ENCODE measurements around the gene PTPRN2. TPM values are rescaled to one million over a fixed set of nuclear protein-coding genes. Genes with fewer than 3 reads are reported as not detected.
"Not testable (repeated sequence)": the region's sequence is repeated elsewhere in the genome, so short reads cannot be mapped to it uniquely, and the experiment has no call there.

PTPRN2 gene
- polyA plus RNA-seq, 3 donors from 2014 or later: 1.9 to 3.7 (median 2.2) TPM

- H3K4me3 Mint-ChIP-seq: no peak overlapping the region
- H3K36me3 Mint-ChIP-seq: no peaks in the 10 kb centered on the region
- H3K27ac Mint-ChIP-seq: no peak overlapping the region
- peaks cover 2 to 6% (median 3%) of the 10 kb centered on the region in 3 donors for H3K27me3 Mint-ChIP-seq (ENCODE audit: low read depth in 3 of 3)
- no peak for DNase-seq
- no peaks in the 10 kb centered on the region for H3K4me1 Mint-ChIP-seq
- H3K9me3 Mint-ChIP-seq: peaks cover 0 to 5% (median 0%) of the 10 kb centered on the region in 6 donors
These were observed 351.2 kb downstream of the PTPRN2 start for GRCh38 chr7:158236400-158236799.

GRCh38 chr7:158235862-158236261, 351.8 kb downstream of the PTPRN2 start:
- H3K27ac Mint-ChIP-seq: no peak overlapping the region
- H3K36me3 Mint-ChIP-seq: no peaks in the 10 kb centered on the region
- peaks cover 2 to 6% (median 3%) of the 10 kb centered on the region in 3 donors for H3K27me3 Mint-ChIP-seq (ENCODE audit: low read depth in 3 of 3)
- no peak for DNase-seq
- H3K4me3 Mint-ChIP-seq: no peak overlapping the region
- H3K9me3 Mint-ChIP-seq: peaks cover 0 to 7% (median under 1%) of the 10 kb centered on the region in 6 donors
- H3K4me1 Mint-ChIP-seq: no peaks in the 10 kb centered on the region

- H3K27me3 Mint-ChIP-seq (ENCODE audit: low read depth in 3 of 3): peaks cover 4 to 8% (median 4%) of the 10 kb centered on the region in 3 donors
- no peak overlapping the region for H3K27ac Mint-ChIP-seq
- no peak overlapping the region for H3K4me3 Mint-ChIP-seq
- peaks cover 4 to 22% (median 13%) of the 10 kb centered on the region in 6 donors for H3K9me3 Mint-ChIP-seq
- no peak for DNase-seq
- no peaks in the 10 kb centered on the region for H3K4me1 Mint-ChIP-seq
- H3K36me3 Mint-ChIP-seq: no peaks in the 10 kb centered on the region
These were observed 357.7 kb downstream of the PTPRN2 start for GRCh38 chr7:158229945-158230344.

GRCh38 chr7:158228986-158229385, 358.6 kb downstream of the PTPRN2 start:
- DNase-seq: no peak
- Mint-ChIP-seq H3K36me3 (no peaks in the 10 kb centered on the region), H3K4me3 (no peak overlapping the region), H3K27ac (no peak overlapping the region), H3K4me1 (no peaks in the 10 kb centered on the region), H3K9me3 (peaks cover 4 to 22% (median 12%) of the 10 kb centered on the region in 6 donors), H3K27me3 (ENCODE audit: low read depth in 3 of 3) (peaks cover 4 to 8% (median 4%) of the 10 kb centered on the region in 3 donors)

GRCh38 chr7:158228131-158228530, 359.5 kb downstream of the PTPRN2 start:
- Mint-ChIP-seq H3K4me3 (no peak overlapping the region), H3K9me3 (peaks cover 4 to 22% (median 11%) of the 10 kb centered on the region in 6 donors), H3K4me1 (no peaks in the 10 kb centered on the region), H3K27ac (no peak overlapping the region), H3K27me3 (ENCODE audit: low read depth in 3 of 3) (peaks cover 4 to 8% (median 4%) of the 10 kb centered on the region in 3 donors), H3K36me3 (no peaks in the 10 kb centered on the region)
- DNase-seq: no peak

GRCh38 chr7:158227258-158227984, 360.2 kb downstream of the PTPRN2 start:
- Mint-ChIP-seq H3K27me3 (ENCODE audit: low read depth in 3 of 3) (peaks cover 3 to 8% (median 4%) of the 10 kb centered on the region in 3 donors), H3K9me3 (peaks cover 4 to 22% (median 11%) of the 10 kb centered on the region in 6 donors)
- DNase-seq: no peak

GRCh38 chr7:158216198-158216597, 371.4 kb downstream of the PTPRN2 start:
- Mint-ChIP-seq H3K4me1 (no peaks in the 10 kb centered on the region), H3K4me3 (no peak overlapping the region), H3K27me3 (ENCODE audit: low read depth in 3 of 3) (peaks cover 0 to 5% (median 2%) of the 10 kb centered on the region in 3 donors), H3K27ac (no peak overlapping the region), H3K9me3 (peaks cover 4 to 29% (median 15%) of the 10 kb centered on the region in 6 donors), H3K36me3 (no peaks in the 10 kb centered on the region)
- no peak for DNase-seq

More at GRCh38 chr7:158227258-158227984, 360.2 kb downstream of the PTPRN2 start:
- H3K36me3 Mint-ChIP-seq: no peaks in the 10 kb centered on the region
- no peaks in the 10 kb centered on the region for H3K4me1 Mint-ChIP-seq
- H3K4me3 Mint-ChIP-seq: no peak overlapping the region
- no peak overlapping the region for H3K27ac Mint-ChIP-seq

- H3K4me1 Mint-ChIP-seq: no peaks in the 10 kb centered on the region
- no peak overlapping the region for H3K27ac Mint-ChIP-seq
- no peak for DNase-seq
- H3K9me3 Mint-ChIP-seq: peaks cover 2 to 17% (median 7%) of the 10 kb centered on the region in 6 donors
- peaks cover 0 to 2% (median 1%) of the 10 kb centered on the region in 3 donors for H3K27me3 Mint-ChIP-seq (ENCODE audit: low read depth in 3 of 3)
- H3K36me3 Mint-ChIP-seq: no peaks in the 10 kb centered on the region
- no peak overlapping the region for H3K4me3 Mint-ChIP-seq
These were observed 378.2 kb downstream of the PTPRN2 start for GRCh38 chr7:158209435-158209834.

GRCh38 chr7:158206341-158206740, 381.3 kb downstream of the PTPRN2 start:
- Mint-ChIP-seq H3K4me3 (no peak overlapping the region), H3K36me3 (no peaks in the 10 kb centered on the region), H3K27ac (no peak overlapping the region), H3K27me3 (ENCODE audit: low read depth in 3 of 3) (peaks cover 3 to 6% (median 5%) of the 10 kb centered on the region in 3 donors), H3K9me3 (peaks cover 0 to 23% (median 7%) of the 10 kb centered on the region in 6 donors), H3K4me1 (no peaks in the 10 kb centered on the region)
- DNase-seq: no peak

- peaks cover 0 to 19% (median 6%) of the 10 kb centered on the region in 6 donors for H3K9me3 Mint-ChIP-seq
- H3K4me3 Mint-ChIP-seq: no peak overlapping the region
- no peak for DNase-seq
- no peak overlapping the region for H3K27ac Mint-ChIP-seq
- no peaks in the 10 kb centered on the region for H3K4me1 Mint-ChIP-seq
- H3K27me3 Mint-ChIP-seq (ENCODE audit: low read depth in 3 of 3): peaks cover 3 to 6% (median 5%) of the 10 kb centered on the region in 3 donors
- no peaks in the 10 kb centered on the region for H3K36me3 Mint-ChIP-seq
These were observed 383.2 kb downstream of the PTPRN2 start for GRCh38 chr7:158204453-158204852.

- H3K36me3 Mint-ChIP-seq; H3K27me3 Mint-ChIP-seq (ENCODE audit: low read depth in 3 of 3); H3K27ac Mint-ChIP-seq; DNase-seq; H3K4me3 Mint-ChIP-seq; H3K4me1 Mint-ChIP-seq: not testable (repeated sequence)
- peaks cover 0 to 16% (median 3%) of the 10 kb centered on the region in 6 donors for H3K9me3 Mint-ChIP-seq
These were observed 383.7 kb downstream of the PTPRN2 start for GRCh38 chr7:158203948-158204347.

- H3K9me3 Mint-ChIP-seq: peaks cover 2 to 18% (median 11%) of the 10 kb centered on the region in 6 donors
- DNase-seq: no peak
- no peak overlapping the region for H3K4me3 Mint-ChIP-seq
- H3K36me3 Mint-ChIP-seq: peaks cover 0 to 4% (median 0%) of the 10 kb centered on the region in 3 donors
- H3K4me1 Mint-ChIP-seq: no peaks in the 10 kb centered on the region
- H3K27ac Mint-ChIP-seq: no peak overlapping the region
- H3K27me3 Mint-ChIP-seq (ENCODE audit: low read depth in 3 of 3): peaks cover 0 to 3% (median 0%) of the 10 kb centered on the region in 3 donors
These were observed 393.2 kb downstream of the PTPRN2 start for GRCh38 chr7:158194365-158194900.

- Mint-ChIP-seq H3K27me3 (ENCODE audit: low read depth in 3 of 3) (peaks cover 0 to 5% (median 0%) of the 10 kb centered on the region in 3 donors), H3K36me3 (peaks cover 0 to 4% (median 0%) of the 10 kb centered on the region in 3 donors), H3K4me3 (no peak overlapping the region), H3K4me1 (no peaks in the 10 kb centered on the region), H3K9me3 (peaks cover 2 to 18% (median 13%) of the 10 kb centered on the region in 6 donors), H3K27ac (no peak overlapping the region)
- DNase-seq: no peak
These were observed 394.2 kb downstream of the PTPRN2 start for GRCh38 chr7:158193446-158193845.

GRCh38 chr7:158192956-158193355, 394.7 kb downstream of the PTPRN2 start:
- H3K4me1 Mint-ChIP-seq: no peaks in the 10 kb centered on the region
- H3K4me3 Mint-ChIP-seq: no peak overlapping the region
- no peak overlapping the region for H3K27ac Mint-ChIP-seq
- H3K36me3 Mint-ChIP-seq: peaks cover 0 to 4% (median 0%) of the 10 kb centered on the region in 3 donors
- H3K9me3 Mint-ChIP-seq: peaks cover 2 to 18% (median 13%) of the 10 kb centered on the region in 6 donors
- H3K27me3 Mint-ChIP-seq (ENCODE audit: low read depth in 3 of 3): peaks cover 0 to 5% (median 0%) of the 10 kb centered on the region in 3 donors
- DNase-seq: no peak
